ENCODE measurements around the gene CALCOCO1.
"Not testable (repeated sequence)": the region's sequence is repeated elsewhere in the genome, so short reads cannot be mapped to it uniquely, and the experiment has no call there.

CALCOCO1 gene

DNA sequence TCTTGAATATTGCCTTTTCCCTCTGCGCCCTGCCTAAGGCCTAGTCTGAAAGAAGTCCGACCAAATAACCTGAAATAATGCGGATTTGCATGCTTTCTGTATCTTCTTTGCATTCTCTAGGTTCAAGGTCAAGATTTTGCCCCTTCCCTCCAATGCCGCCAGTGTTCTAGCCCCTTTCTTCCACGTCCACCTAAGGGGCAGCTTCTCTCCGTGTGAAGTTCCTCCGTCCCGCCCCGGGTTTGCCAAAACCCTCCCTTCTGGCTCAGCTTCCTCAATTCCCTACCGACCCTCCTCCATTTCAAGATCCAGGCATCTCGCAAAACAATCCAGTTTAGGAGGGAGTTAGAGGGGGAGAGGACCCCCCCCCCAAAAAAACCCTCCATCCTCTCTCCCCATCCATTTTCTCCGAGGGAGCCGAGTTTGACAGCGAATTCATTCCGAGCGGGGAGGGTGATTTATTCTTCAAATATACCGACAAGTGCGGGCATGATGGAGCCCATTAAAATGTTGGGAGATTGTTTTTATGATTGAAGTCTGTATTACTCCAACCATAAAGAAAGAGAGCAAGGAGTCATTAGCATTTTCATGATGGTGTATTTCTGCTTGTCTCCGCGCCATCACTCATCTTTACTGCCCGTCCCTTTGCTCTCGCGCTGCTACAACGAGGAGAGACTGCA, 30.5 kb downstream of the CALCOCO1 start:
- no peak for DNase-seq

DNA sequence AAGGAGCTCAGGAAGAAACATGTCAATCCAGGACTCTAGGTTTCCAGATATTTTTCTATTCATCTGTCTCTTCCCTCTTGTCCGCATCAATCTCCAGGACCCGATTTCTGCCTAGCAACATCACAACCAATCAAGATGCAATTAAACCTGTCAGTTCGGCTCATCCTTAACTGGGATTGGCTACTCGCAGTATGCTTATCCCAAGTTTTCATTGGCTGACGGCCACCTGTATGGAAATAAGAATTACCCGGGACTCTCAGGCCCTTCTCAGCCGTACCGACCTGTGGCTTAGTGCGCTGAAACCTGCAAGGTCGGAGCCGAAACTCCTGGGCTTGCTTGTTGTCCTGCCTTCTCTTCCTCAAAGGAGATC, 31.0 kb downstream of the CALCOCO1 start:
- DNase-seq = peak; percentile 75

DNA sequence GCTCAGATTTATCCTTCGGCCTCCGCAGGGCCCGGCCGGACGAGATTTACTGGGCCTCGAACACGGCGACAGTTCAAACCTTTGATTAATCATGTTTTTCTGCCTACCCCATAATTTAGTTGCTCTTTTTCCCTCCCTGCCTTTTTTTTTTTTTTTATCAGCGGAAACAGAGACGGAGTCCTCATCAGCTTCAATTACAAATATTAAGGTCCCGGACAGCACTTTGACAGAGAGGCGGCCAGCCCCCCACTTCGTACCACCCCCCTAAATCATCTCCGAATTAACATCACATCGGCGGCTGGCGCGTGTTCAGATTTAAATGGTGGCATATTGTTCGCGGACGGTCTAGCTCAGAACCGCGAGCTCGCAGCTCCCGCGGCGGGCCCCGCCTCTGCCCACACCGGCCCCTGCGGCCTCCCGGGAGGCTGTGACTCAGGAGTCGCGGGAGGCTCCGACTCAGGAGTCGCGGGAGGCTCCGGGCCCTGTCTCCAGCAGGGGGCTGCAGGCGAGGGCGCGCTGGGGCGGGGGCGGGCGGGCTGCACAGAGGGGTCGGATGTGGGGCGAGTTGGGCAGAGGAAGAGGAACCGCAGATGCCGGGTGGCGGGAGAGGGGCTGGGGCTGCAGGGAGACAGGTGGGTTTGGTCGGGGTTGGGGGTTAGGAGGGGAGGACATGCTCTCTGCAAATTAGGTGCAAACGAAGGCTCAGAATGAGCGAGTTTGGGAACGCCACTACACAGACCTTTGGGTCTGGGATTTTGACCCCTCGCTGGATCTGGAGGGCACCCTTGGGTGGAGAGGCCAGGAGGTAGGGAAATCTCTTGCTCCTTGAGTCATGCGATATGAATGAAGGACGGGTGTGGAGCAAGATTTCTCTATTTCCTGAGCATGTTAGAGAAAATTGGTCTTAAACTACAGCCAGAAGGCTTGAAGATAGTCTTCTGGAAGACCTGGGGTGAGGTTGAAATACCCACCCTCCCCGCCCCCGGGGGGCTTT, 31.8 kb downstream of the CALCOCO1 start:
- DNase-seq = peak; percentile 61

DNA sequence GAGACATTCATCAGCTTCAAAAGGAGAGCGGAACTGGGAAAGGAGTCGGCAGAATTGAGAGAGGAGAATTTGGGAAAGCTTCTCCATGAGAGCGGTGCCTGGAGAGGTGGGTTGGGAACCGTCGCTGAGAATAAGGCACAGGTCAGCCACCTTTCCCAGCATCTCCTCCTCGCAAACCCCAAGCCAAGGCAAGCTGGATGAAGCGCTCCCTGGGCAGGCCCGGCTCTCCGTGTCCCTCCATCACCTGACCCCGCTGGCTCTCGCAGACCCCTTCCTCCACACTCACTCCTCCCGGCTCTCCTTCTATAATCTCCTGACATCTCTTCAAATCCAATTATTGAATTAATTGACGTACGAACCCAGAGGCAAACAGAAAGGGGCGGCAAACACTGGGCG, 32.5 kb downstream of the CALCOCO1 start:
- DNase-seq = no peak

DNA sequence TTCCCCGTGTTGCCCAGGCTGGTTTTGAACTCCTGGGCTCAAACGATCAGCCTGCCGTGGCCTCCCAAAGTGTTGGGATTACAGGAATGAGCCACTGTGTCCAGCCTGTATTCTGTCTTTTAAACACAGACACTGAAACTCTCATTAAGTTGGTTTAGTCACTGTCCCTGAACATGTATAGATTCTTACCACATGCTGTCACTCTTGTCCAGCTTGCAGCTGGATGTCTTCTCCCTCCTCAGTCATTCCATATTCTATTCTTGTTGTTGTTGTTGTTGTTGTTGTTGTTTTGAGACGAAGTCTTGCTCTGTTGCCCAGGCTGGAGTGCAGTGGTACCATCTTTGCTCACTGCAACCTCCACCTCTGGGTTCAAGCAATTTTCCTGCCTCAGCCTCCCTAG, 39.1 kb downstream of the CALCOCO1 start:
- no peak for DNase-seq

DNA sequence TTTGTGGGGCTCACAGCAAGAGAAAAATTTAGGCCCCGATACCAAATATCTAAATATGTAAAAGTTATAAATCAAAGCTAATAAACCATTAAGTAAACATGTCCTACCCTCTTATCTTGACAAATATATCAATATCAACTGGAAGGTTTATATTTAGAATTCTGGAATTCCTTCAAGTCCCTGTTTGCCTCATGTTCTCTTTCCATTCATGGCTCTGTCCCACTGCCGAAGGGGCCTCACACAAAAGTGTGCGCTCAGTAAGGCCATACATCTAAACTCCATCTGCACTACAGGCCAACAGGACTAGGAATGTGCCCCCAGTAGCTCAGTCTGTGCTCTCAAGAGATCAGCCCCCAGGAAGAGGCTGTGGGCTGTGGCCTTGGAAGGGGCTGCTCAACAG, 40.8 kb downstream of the CALCOCO1 start:
- DNase-seq = no peak

DNA sequence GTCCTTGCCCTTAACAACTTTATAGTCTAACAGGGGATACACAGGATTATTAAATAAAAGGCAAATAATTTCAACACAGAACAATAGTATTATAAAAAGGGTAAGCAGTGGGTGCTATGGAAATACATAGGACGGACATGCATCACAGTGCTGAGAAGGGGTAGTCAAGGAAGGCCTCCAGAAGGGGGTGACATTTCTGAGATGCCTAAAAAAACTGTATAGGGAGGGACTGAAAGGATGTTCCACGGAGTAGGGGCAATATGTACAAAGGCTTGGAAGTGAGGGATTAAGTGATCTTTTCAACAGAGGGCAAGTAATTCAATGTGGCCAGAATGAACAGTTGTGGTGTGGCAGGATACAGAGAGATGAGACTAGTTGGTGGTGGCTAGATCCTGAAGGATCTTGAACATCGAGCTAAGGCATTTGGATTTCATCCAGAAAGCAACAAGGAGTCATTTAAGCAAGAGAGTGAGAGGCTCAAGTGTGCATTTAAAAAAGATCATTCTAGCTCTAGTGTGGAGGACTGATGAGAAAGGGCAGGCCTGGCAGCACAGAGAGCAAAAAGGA, 42.5 kb downstream of the CALCOCO1 start:
- no peak for DNase-seq

DNA sequence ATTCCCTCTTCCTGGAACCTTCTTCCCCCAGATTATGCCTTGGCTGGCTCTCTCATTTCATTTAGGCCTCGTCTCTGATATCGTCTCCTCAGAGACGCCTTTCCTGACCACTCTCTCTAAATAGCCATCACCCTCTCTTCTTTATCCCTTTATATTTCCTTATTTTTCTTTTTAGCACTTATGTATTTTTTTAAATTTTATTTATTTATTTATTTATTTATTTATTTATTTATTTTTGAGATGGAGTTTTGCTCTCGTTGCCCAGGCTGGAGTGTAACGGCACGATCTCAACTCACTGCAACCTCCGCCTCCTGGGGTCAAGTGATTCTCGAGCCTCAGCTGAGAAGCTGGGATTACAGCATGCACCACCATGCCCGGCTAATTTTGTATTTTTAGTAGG, 43.3 kb downstream of the CALCOCO1 start:
- no peak for DNase-seq

DNA sequence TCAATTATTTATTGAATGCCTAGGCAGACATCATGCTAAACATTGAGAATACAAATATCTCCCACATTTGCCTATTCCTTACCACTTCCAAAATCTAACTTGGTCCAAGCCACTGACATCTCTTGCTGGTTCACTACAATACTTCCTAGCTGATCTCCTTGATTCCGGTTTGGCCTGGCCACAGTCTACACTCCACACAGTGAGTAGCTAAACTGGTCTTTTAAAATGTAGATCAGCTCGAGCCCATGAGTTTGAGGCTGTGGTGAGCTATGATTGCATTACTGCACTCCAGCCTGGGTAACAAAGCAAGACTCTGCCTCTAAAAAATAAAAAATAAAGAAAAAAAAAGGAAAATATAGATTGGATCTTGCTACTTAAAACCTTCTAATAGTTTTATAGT, 43.8 kb downstream of the CALCOCO1 start:
- DNase-seq = no peak

DNA sequence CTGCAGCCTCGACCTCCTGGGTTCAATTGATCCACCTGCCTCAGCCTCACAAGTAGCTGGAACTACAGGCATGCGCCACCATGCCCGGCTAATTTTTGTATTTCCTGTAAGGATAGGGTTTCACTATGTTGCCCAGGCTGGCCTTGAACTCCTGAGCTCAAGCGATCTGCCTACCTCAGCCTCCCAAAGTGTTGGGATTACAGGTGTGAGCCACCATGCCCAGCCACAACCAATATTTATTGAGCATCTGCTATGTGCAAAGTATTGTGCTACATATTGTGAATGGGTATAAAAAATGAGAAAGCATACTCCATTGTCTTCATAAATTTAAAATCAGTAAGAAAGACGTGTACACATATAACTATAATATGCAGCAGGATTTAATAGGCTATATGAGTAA, 47.2 kb downstream of the CALCOCO1 start:
- DNase-seq = not testable (repeated sequence)

DNA sequence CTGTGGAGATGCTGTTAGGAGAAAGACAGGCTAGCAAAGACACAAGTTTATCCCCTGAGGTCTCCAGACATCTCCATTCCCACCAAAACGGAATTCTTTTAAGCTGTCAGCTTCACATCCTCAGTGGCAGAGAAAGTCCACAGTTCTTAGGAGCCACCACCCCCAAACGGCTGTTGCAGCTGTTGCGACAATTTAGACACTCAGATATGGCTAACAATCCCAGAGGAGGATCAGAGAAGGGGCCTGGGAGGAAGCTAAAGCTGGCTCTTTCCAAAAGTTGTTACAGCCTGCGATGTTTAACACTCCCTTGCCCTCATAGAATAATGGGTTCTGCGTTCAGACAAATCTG, 49.5 kb downstream of the CALCOCO1 start:
- peak; percentile 16 for DNase-seq

DNA sequence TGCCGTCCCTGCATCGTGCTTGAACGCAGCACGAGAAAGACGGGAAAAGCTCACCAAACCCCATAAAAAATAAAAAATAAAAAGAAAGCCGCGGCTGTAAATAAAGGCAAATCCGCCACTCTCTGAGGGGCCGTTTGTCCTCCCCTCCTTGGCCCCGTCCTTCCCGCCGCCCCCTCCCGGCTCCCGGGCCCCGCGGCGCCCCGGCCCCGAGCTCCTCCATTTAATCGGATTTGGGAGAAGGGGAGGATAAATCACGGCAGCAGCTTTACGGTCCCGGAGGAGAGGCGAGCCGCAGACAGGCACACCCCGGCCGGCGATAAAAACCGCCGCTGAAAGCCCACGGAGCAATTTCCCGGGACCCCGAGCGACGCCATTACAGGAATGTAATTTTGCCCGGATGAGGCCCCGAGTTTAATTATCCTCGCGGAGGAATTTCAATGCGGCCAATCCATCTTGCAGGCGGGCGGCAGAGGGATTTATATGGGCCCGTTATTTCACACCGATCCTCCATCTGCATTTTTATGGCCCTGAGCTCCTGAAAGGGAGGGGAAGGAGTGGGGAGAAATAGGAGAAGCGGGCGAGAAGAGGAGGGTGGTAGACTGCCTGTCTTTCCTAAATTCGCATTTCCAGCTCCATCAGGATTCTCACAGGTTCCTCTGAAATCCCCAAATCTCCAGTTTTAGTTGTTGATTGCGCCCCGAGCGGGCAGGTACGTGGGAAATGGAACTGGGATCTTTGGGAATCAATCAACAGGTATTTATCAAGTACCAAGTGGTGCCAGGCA, 50.0 kb downstream of the CALCOCO1 start:
- DNase-seq = peak; percentile 62

DNA sequence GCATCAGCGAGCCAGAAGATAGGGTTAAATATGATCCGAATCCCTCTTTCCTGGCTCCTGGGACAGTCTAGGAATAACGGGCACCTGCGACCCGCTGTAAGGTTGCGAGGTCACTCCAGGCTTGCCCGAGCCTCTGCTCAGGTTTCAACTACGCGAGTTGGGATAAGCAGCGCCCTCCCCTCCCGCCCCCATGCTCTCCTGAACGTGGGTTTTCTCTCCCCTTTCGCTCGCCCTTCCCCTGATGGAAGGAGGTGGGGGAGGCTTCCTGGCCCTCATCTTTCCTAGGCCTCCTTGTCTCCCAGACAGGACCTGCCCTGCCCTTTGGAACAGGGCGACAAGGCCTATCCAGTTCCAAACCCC, 50.6 kb downstream of the CALCOCO1 start:
- peak; percentile 60 for DNase-seq

DNA sequence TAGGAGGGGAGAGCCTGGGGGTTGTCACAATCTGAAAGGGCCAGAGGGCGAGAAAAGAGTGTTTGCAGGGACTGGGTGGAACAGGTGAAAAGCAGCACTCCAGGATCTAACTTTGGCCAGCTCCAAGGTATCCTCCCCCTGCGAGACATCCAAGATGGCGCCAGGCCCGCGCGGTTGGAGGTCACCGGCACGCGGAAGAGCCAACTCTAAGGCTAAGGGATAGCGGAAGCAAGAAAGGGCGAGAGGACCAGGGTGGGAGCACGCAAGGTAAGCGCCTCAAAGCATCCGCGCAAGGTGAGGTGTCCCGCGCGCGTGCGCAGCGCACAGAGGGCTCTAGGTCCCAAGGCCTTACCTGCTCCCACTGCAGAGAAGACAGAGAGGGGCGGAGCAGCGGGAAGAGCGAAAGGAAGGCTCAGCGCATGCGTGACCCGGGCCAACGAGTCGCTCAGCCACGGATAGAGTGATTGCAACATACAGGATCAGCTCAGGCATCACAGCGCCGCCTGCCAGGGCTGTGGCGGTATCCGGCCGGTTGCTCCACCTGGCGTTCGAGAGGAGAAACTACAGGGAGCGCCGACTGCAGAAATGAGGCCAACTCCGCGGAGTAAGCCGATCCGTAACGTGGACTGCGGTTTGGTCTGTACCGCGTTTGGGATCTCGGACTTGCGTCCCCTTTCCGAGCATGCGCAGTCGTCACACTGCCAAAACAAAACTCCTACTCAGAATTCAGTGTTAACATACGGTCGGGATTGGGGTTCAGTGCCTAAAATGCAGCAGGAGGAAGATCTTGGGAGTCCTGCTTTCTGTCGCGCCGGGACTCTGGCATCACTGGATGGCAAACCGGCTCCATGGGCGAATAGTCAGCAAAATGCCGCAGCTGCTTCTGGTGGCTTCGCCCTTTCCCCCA, 51.3 kb downstream of the CALCOCO1 start, which contains the start of gene ATP5MC2:
ATP5MC2 (minus strand) TSS at position 383 of the 907 bp plus-strand sequence. CDS start 3,469 bp downstream, outside the sequence.
- peak; percentile 99 for DNase-seq

DNA sequence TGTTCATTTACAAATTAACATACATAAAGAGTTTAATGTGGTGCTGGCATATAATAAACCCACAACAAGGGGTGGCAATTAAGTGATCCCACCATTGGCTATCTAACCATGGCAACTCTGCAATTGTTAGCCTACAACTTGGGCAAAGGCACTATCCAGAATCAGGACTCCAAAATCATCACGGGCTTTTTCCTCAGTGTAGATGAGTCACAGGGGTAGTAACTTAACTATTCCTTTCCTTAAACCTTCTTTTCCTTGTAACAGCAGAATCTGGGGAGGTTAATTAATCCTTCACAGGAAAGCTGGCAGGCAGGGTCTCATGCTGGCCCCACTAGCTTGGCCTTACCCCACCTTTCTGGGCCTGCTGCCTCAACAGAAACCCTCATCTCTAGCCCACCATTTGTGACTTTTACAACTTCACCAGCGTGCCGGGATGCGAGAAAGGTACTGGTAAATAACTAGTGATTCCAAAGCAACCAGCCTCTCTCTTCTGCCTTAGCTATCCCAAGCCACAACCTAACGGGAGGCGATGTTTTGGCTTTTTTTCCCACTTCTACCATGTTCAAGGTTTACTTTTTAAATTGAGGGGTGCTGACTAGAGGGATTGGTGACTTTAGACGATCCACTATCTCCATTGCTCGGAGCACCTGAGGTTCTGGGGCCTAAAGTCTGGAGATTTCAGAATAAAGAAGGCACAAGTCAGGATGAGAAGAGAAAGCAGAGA, 52.1 kb downstream of the CALCOCO1 start:
- DNase-seq = no peak

DNA sequence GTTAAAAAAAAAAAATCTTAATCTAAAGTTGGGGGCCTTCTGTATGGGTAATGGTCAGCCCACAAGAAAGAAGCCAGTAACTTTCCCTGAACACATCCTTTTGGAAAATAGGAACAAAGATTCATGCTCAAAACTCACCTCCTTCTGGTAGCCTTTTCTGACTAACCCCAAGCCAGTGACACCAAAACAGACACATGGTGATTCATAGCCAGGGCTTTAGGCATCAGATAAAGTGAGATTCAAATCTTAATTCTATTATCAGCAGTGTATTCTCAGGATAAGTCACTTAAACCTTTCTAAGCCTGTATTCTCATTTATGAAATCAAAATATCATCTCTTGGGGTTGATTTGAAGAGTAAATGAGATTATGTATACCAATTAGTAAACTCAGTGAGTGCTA, 56.3 kb downstream of the CALCOCO1 start:
- DNase-seq = no peak

DNA sequence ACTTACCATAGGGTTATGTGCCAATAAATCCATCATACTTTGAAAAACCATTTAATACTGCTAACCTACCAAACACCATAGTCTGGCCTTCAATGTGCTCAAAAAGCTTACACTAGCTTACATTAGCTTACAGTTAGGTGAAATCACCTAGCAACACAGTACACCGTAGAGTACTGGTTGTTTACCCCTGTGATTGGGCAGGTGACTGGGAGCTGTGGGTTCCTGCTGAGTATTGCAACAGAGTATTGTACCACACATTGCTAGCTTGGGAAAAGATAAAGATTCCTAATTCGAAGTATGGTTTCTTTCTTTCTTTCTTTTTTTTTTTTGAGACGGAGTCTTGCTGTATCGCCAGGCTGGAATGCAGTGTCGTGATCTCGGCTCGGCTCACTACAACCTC, 56.9 kb downstream of the CALCOCO1 start:
- DNase-seq = no peak

DNA sequence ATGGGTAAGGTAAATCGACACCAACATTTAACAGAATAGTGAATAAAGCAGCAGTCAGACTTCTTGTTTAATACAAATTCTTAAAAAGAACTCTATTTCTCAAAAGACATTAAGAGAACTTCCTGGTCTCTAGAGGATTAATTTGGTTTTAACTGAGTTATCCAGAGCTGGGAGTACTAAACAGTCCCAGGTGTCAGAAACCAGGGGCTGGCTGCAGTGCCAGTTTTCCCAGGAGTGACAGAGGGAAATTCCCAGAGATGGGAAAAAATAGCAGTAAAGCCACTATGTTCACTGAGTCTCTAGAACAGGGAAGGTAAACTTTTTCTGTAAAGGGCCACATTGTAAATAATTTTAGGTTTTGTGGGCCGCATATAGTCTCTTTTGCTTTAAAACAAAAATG, 60.2 kb downstream of the CALCOCO1 start:
- DNase-seq = no peak

DNA sequence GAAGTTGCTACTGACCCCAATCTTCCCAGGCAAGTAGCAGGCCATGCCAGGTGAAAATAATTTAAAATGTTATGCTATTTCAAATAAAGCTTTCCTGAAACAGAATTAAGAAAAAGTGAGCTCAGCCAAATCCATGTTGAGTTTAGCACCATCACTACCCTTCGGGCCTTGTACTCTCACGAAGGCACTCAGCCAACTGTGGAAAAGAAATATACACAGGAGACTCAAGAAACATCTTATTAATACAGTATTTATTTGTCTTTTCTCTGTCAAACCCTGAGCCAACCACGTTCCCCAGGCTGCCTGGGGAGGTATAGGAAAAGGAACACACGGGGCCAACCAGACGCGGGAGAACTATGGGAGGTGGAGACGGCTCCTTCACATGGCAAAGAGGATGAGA, 62.3 kb downstream of the CALCOCO1 start:
- DNase-seq = no peak

DNA sequence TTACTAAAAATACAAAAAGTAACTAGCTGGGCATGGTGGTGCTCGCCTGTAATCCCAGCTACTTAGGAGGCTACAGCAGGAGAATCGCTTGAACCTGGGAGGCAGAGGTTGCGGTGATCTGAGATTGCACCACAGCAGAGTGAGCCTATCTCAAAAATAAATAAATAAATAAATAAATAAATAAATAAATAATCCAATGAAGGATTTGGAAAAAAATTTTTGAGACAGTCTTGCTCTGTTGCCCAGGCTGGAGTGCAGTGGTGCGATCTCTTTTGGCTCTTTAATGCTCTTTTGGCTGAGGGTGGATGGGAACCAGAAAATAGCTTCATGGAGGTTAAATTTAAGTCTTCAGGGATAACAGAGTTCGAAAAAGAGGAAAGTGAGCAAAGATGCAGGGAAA, 63.1 kb downstream of the CALCOCO1 start:
- no peak for DNase-seq

DNA sequence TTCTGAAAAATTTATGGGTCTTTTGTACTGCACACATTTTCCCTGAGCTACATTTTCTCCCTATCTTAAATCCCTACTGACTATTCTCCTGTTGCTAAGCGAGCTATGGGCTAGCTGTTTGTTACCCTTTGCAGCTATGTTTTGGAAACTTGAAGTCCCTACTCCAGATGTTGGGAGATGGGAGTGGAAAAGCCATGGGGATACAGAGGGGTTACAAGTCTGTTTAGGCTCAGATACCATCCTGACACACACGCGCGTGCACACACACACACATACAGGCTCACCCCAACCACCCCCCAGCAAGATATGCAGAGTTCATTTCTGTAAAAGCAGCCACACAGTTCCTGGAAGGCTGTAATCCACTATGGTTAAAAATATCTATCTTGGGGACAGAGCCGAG, 67.2 kb downstream of the CALCOCO1 start:
- DNase-seq = no peak

Measured in fibroblast of skin of scalp (primary cell).